DND-41 (cell line): ENCODE data around the gene IL1B.

Experiments
- ATAC-seq: fragments of 200-7000 bp; cut with Tn5 transposase; 3 replicates; pipeline ENCODE4 v1.9.1; 2021; ENCODE audit warnings: low read depth; ENCODE audit not compliant: insufficient read depth
- DNase-seq: peaks from one replicate; pipeline ENCODE4 v3.0.0-alpha.2; 2020
- H2AFZ ChIP-seq: 2 replicates; pipeline ENCODE4 v1.6.0; 2012; ENCODE audit warnings: low read depth, low read length
- H3K27ac ChIP-seq: 2 replicates; pipeline ENCODE4 v1.5.1; 2012; ENCODE audit warnings: low read length, inconsistent platforms
- H3K27me3 ChIP-seq: fragments of 200-600 bp; sonication (generic); 2 replicates; pipeline ENCODE4 v1.6.0; 2012; ENCODE audit warnings: low read length, mild to moderate bottlenecking, inconsistent platforms; ENCODE audit not compliant: insufficient read depth, poor library complexity
- H3K36me3 ChIP-seq: 2 replicates; pipeline ENCODE4 v1.5.1; 2012; ENCODE audit warnings: low read length, inconsistent platforms; ENCODE audit not compliant: insufficient read depth
- H3K4me1 ChIP-seq: 2 replicates; pipeline ENCODE4 v1.5.1; 2012; ENCODE audit warnings: mild to moderate bottlenecking, low read length; ENCODE audit not compliant: insufficient read depth
- H3K4me2 ChIP-seq: 2 replicates; pipeline ENCODE4 v1.6.0; 2012; ENCODE audit warnings: mild to moderate bottlenecking, moderate library complexity, low read length, inconsistent platforms; ENCODE audit not compliant: insufficient read depth
- H3K4me3 ChIP-seq, 2 experiments: fragments of 200-600 bp in 1 of 2; shearing (Covaris generic) in 1 of 2; 2 replicates each; pipeline ENCODE4 v1.5.1; 2012 to 2016; ENCODE audit warnings: inconsistent platforms in 2 of 2, low read length in 2 of 2, mild to moderate bottlenecking in 2 of 2, low read depth in 1 of 2, moderate library complexity in 1 of 2
- H3K79me2 ChIP-seq: 2 replicates; pipeline ENCODE4 v1.6.0; 2012; ENCODE audit warnings: low read length, inconsistent platforms; ENCODE audit not compliant: insufficient read depth
- H3K9ac ChIP-seq: 2 replicates; pipeline ENCODE4 v1.6.0; 2012; ENCODE audit warnings: low read depth, mild to moderate bottlenecking, inconsistent platforms, low read length, moderate library complexity
- H3K9me3 ChIP-seq: 2 replicates; pipeline ENCODE4 v1.5.1; 2012; ENCODE audit warnings: low read length, moderate library complexity, mild to moderate bottlenecking, inconsistent platforms; ENCODE audit not compliant: insufficient read depth, severe bottlenecking
- H4K20me1 ChIP-seq: 2 replicates; pipeline ENCODE4 v1.6.0; 2012; ENCODE audit warnings: low read length; ENCODE audit not compliant: insufficient read depth
- CTCF ChIP-seq: IDR thresholded peaks from 2 replicates; pipeline ENCODE4 v1.5.1; 2012; ENCODE audit warnings: borderline replicate concordance, low read length, moderate library complexity, mild to moderate bottlenecking; ENCODE audit not compliant: poor library complexity, severe bottlenecking; ENCODE audit errors: extremely low read depth
- EZH2 ChIP-seq: IDR thresholded peaks from 3 replicates; pipeline ENCODE4 v1.6.1; 2012; ENCODE audit warnings: borderline replicate concordance, low read depth, mild to moderate bottlenecking, moderate library complexity, low read length, inconsistent platforms; ENCODE audit not compliant: severe bottlenecking

The IL1B gene

GRCh38 chr2:112832841-112833638, 3.5 kb downstream of the IL1B start:
- DNase-seq: no peak
- Histone ChIP-seq H3K9me3 (no peaks in the 10 kb centered on the region), H3K27me3 (no peaks in the 10 kb centered on the region), H4K20me1 (no peaks in the 10 kb centered on the region), H3K27ac (no peak overlapping the region), H3K4me1 (no peaks in the 10 kb centered on the region), H3K4me3 (no peak overlapping the region), H3K9ac (no peak overlapping the region), H3K4me2 (no peak overlapping the region), H3K79me2 (no peaks in the 10 kb centered on the region), H3K36me3 (no peaks in the 10 kb centered on the region), H2AFZ (no peak overlapping the region)
- ATAC-seq: no peak
- TF ChIP-seq EZH2 (no peak), CTCF (no peak)

- ATAC-seq (no peak), DNase-seq (no peak)
- Histone ChIP-seq H3K79me2 (no peaks in the 10 kb centered on the region), H3K4me2 (no peak overlapping the region), H3K4me3 (no peak overlapping the region), H3K4me1 (no peaks in the 10 kb centered on the region), H2AFZ (no peak overlapping the region), H3K9me3 (no peaks in the 10 kb centered on the region), H3K36me3 (no peaks in the 10 kb centered on the region), H3K27ac (no peak overlapping the region), H3K27me3 (no peaks in the 10 kb centered on the region), H4K20me1 (no peaks in the 10 kb centered on the region), H3K9ac (no peak overlapping the region)
- TF ChIP-seq CTCF (no peak), EZH2 (no peak)
Observed at GRCh38 chr2:112831946-112832840, 4.4 kb downstream of the IL1B start.

GRCh38 chr2:112831513-112831845, 5.1 kb downstream of the IL1B start:
- Histone ChIP-seq H3K79me2 (no peaks in the 10 kb centered on the region), H4K20me1 (no peaks in the 10 kb centered on the region), H3K4me2 (no peak overlapping the region), H3K27ac (no peak overlapping the region), H3K9ac (no peak overlapping the region), H3K4me3 (no peak overlapping the region), H3K9me3 (no peaks in the 10 kb centered on the region), H3K4me1 (no peaks in the 10 kb centered on the region), H3K27me3 (no peaks in the 10 kb centered on the region), H2AFZ (no peak overlapping the region), H3K36me3 (no peaks in the 10 kb centered on the region)
- no peak for TF ChIP-seq EZH2
- TF ChIP-seq CTCF: no peak
- ATAC-seq (no peak), DNase-seq (no peak)
